Activated T-helper 1 cell treated with Interleukin-2 at 50 U/mL for 16 hours (primary cell): ENCODE results near the gene HOXD11.

Source experiments
- DNase-seq: peaks from one replicate; pipeline ENCODE4 v3.0.0-alpha.2; 2020; ENCODE audit warnings: low read depth

HOXD11 gene

DNA sequence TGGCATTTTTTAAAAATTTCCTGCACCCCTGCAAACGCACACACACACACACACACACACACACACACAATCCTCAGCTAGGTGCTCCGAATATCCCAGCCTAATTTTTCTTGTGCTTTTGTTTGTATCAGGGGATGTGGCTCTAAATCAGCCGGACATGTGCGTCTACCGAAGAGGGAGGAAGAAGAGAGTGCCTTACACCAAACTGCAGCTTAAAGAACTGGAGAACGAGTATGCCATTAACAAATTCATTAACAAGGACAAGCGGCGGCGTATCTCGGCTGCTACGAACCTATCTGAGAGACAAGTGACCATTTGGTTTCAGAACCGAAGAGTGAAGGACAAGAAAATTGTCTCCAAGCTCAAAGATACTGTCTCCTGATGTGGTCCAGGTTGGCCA lies 12.7 kb upstream of the HOXD11 start:
- DNase-seq = no peak

DNA sequence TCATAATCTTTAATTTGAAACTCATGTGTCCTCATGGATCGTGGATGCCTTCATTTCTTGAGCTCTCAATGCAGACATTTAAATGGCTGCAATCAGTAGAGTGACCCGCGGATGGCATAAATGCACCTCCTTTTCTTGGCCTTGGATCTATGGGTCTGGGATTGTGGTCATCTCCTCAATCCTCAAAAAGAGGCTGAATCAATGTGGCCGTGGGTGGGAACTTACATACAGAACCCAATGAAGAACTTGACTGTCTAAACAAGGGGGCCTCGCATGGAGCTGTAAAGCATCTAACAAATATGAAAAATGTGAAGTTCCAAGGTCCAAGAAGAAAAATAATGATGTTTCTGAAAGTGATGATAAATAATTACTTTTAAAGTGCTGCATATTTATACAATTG lies 11.7 kb upstream of the HOXD11 start:
- DNase-seq = no peak

DNA sequence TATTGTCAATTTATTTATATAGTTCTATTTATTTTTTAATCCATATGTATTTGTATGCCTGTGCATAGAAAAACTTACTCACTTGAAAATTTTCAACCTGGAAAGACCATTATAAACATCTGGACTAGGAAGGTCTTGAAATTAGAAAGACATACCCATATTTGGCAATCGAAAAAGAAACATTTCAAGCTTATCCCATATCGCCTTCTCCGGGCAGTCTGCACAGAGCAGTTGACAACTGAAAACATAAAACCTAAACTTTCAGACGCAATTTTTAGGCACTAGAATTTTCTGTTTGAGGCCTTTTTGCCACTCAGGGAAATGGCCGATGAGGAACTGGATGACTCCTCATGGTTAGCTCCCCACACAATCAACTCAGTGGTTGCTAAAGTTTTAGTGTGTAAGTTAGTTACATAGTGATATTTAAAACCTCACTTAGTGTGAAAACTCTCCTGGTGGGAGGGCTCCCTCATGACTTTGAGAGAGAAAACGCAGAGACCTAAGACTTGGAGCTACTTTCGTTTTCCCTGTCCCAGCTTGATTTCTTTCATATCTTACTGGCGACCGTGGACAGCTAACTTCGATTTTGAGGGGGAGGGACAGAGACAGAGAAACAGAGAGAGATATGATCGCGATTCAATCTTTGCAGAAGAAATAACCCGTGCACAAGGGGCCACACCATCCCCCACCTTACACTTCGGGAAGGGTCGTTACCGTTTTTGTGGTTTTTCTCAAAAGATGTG lies 10.7 kb upstream of the HOXD11 start:
- no peak for DNase-seq

GRCh38 chr2:176096986-176097819 lies 9.9 kb upstream of the HOXD11 start:
- DNase-seq = no peak

- DNase-seq = no peak
These were observed 9.2 kb upstream of the HOXD11 start for GRCh38 chr2:176097820-176098365.

- no peak for DNase-seq
These were observed 8.5 kb upstream of the HOXD11 start for GRCh38 chr2:176098366-176099158.

GRCh38 chr2:176099159-176099727 lies 7.8 kb upstream of the HOXD11 start:
- no peak for DNase-seq

GRCh38 chr2:176099728-176100546 lies 7.1 kb upstream of the HOXD11 start, which contains the start of gene HOXD12:
Gene HOXD12, plus strand, starts transcription at chr2:176099795. Its CDS starts 7 bp downstream, at chr2:176099802.
- DNase-seq = no peak

- no peak for DNase-seq
These were observed 6.4 kb upstream of the HOXD11 start for GRCh38 chr2:176100547-176101140.

DNA sequence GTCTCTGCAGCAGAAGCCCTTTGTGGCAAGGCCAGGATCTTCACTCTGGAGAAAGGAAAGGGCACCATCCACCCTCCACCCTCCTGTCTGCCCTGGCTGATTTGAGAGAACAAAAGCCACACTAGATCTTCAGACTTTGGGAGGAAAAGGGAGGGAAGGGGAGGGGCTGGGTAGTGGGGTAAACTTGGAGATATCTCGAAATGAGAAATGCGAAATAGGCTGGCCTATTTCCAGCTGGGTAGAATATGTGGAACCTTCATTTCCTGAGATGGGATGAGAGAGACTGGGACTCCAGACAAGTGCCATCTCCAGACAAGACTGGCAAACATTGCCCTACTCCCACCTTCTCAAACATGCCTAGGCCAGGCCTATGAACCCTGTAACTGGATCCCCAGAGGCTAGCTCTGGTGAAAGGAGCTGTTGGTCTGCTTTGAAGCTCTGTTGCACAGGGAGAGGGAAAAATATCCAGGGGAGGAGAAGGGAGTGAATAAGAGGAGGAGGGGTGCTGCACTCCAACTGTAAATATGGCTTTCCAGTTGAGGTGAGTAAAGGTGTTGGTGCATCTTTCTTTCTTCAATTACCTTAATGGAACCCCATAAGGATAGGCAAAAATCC lies 5.8 kb upstream of the HOXD11 start:
- DNase-seq = no peak

DNA sequence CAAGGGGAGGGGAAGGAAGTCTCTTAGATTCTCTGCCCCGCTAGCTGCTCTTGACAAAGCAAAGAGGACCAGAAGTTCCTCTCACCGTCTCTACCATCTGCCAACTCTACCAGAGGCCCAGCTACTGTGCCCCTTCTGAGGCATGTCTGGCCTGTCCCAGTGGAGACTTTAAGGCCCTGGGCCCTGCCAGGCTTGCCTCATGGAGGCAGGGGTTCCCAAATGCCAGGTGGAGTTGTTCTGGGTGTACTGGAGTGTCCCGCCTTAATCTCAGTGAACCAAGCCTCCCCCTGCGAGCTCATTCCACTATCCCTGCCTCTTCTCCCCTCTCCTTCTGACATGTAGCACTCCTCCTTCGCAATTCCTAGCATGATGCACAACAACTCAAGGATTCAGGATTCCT lies 5.2 kb upstream of the HOXD11 start:
- no peak for DNase-seq

- no peak for DNase-seq
These were observed 4.7 kb upstream of the HOXD11 start for GRCh38 chr2:176102309-176102866.

DNA sequence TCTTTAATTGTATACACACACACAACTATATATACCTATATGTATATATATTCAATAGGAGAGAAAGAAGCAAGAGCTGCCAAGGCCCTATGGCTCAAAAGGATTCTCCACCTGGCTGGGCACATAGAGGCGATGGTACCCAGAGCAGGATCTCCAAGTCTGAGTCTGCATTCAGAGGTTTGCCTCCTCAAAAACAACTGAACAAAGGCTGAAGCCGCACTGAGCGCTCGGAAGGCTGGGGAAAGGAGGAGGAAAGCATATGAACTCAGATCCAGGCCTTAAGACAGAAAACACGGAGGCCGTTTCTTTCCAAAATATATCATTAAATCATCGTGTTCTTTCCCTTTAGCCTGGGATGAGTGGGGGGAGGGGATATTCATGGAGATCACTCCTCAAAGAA lies 3.9 kb upstream of the HOXD11 start:
- no peak for DNase-seq

DNA sequence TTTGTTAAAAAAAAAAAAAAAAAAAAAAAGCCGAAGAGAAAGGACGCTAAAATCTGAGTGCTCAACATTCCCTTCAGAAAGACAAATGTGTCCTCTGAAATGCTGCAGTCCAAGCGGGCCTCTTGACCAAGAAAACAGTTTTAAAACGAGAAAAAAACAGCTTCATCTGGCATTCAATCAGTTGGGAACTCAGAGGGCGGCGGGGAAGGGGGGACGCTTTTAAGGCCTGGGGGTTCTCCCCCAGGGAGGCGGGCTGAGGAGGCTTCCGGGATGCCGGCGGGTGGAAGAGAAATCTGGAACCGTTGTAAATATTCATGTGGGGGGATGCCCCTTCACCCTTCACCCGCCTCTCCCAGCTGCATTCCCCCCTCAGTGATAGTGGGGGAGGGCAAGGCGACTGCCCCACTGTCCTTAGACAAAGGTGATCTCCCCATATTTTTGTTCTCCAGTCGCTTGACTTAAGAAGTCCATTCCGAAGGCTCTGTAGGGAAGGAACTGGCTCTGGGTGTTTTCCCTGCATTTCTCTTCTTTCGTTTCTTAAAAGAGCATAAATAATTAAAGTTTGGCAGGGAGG lies 3.3 kb upstream of the HOXD11 start:
- no peak for DNase-seq

GRCh38 chr2:176104316-176105077 lies 2.6 kb upstream of the HOXD11 start:
- DNase-seq = no peak

DNA sequence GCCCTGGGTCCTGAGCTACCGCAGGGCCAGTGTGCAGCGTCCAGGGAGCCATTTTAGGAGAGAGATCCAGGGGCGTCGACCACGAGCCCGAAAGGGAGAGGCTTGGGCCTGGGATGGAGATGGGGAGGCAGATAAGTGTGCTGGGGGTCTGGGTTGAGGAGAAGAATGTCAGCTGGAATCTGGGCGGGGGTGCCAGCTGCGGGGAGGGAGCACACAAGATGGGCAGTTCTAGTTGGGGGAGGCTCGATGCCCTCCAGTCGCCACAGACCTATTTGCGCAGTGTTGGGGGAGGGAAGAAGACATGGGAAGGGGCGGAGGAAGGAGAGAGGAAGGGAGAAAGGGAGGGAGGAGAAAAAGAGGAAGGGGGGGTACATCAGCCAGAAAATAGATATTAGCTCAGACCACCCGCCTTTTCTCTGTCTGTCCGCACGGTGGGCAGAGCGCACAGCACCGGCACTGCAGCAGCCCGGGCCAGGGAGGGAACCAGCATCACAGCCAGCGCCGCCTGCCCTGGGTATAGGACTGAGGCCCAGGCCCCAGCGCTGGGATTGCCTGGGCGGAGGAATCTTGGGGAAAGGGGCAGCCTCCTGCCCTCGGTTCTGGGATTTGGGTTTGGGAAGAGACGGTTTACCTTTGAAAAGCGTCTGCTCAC lies 1.9 kb upstream of the HOXD11 start:
- no peak for DNase-seq

- DNase-seq = no peak
These were observed 1.1 kb upstream of the HOXD11 start for GRCh38 chr2:176105730-176106580.
